D721Med (cell line): ENCODE data around the gene CCDC60.
A peak's percentile ranks its signal among the peaks of the same experiment; 100 is the strongest.

Source experiments
- DNase-seq: peaks from one replicate; pipeline ENCODE4 v3.0.0; 2011; ENCODE audit warnings: low spot score; ENCODE audit not compliant: insufficient read length
- FAIRE-seq: peaks from 2 replicates; lab custom pipeline; 2011; peaks lifted over from hg19 to GRCh38; lab: Jason Lieb, UNC
- TF ChIP-seq, protein P1 (sequence below): IDR thresholded peaks from 2 replicates; pipeline ENCODE4 v1.5.1; 2012; ENCODE audit warnings: mild to moderate bottlenecking, control low read depth; ENCODE audit not compliant: insufficient read depth; ENCODE audit errors: missing control alignments

Gene CCDC60

DNA sequence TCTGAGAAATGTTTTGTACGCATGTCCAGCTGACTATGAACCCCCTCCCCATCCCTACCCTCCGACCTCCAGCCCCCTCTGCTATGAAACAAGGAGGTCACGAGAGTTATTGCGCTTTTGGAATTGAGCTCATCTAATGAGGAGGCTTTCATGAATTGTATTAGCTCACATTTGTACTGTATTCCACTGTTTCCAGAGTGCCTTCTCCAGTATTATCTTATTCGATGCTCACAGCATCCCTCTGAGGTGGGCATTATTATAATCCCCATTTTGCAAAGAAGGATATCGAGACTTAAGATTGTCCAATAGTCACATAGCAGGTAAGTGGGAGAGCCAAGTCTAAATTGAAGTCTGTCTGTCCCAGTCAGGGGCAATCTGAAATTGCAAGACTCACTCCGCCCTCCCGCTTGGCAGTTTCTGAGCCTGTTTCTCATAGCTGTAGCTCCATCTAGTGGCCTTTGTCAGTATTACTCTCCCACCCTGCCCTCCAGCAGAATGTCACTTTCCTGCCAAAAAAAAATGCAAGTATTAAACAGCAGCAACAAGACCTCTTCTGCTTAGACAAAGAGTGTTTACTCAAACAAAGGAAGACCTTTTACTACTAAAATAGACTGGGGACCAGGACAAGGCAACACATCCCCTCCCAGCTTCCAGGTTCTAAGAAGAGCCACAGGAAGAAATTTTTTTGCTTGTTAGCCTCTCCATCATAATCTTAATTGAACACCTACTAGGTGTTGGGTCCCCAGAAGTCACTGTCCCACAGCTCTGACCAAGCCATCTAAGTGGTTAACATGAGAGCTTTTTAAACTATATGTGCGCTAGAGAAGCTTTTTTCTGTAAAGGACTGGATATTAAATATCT lies 210.5 kb downstream of the CCDC60 start:
- FAIRE-seq (peak; percentile 16), DNase-seq (peak; percentile 30)
- TF ChIP-seq, protein P1, sequence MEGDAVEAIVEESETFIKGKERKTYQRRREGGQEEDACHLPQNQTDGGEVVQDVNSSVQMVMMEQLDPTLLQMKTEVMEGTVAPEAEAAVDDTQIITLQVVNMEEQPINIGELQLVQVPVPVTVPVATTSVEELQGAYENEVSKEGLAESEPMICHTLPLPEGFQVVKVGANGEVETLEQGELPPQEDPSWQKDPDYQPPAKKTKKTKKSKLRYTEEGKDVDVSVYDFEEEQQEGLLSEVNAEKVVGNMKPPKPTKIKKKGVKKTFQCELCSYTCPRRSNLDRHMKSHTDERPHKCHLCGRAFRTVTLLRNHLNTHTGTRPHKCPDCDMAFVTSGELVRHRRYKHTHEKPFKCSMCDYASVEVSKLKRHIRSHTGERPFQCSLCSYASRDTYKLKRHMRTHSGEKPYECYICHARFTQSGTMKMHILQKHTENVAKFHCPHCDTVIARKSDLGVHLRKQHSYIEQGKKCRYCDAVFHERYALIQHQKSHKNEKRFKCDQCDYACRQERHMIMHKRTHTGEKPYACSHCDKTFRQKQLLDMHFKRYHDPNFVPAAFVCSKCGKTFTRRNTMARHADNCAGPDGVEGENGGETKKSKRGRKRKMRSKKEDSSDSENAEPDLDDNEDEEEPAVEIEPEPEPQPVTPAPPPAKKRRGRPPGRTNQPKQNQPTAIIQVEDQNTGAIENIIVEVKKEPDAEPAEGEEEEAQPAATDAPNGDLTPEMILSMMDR: peak; percentile 79

DNA sequence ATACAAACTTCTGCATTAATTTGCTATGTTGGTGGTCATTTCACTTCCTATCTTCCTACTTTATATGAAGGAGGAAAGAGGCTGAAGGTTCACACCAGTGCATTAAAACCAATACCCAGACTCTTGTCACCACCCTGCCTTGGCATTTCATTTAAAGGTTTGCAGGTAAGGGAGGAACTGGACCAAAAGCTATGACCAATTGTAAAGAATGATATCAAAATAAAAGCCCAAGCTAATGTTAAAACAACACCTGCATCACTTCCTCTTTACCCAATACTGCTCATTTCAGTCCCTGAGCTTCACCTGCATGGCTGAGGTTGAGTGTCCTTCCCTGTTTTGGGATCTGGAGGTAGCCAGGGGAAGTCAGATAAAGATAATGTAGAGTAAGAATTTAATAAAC lies 211.8 kb downstream of the CCDC60 start:
- DNase-seq (no peak), FAIRE-seq (no peak)
- TF ChIP-seq, protein P1: no peak

GRCh38 chr12:119547001-119547400 lies 212.5 kb downstream of the CCDC60 start:
- no peak for FAIRE-seq
- TF ChIP-seq, protein P1: no peak
- DNase-seq: no peak

DNA sequence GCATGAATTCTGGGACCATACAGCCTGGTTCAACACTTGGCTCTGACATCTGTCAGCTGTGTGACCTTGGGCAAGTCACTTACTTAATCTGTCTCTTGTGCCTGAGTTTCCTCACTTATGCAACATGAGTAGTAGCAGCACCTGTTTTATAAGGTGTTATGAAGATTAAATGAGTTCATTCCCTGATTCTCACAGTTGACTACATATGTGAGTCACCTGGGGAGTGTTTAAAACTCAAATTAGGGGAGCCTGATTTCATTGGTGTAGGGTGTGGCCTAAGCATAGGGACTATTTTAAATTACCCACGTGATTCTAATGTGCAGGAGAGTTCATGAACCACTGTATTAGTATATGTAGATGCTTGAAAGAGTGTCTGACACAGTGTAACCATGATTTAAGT lies 222.3 kb downstream of the CCDC60 start:
- TF ChIP-seq, protein P1: no peak
- DNase-seq (no peak), FAIRE-seq (no peak)

- no peak for FAIRE-seq
- DNase-seq: no peak
- TF ChIP-seq, protein P1: no peak
These were observed 230.9 kb downstream of the CCDC60 start for GRCh38 chr12:119565404-119565803.

GRCh38 chr12:119570771-119571170 lies 236.2 kb downstream of the CCDC60 start:
- FAIRE-seq (no peak), DNase-seq (no peak)
- TF ChIP-seq, protein P1: no peak

- TF ChIP-seq, protein P1: no peak
- FAIRE-seq: no peak
- no peak for DNase-seq
These were observed 238.6 kb downstream of the CCDC60 start for GRCh38 chr12:119573086-119573485.
